ENCODE data around the gene KCNJ13. TPM values are rescaled to one million over a fixed set of nuclear protein-coding genes. Genes with fewer than 3 reads are reported as not detected.

The KCNJ13 gene
- total RNA-seq, 2 experiments from 2014 or later, result not detected

DNA sequence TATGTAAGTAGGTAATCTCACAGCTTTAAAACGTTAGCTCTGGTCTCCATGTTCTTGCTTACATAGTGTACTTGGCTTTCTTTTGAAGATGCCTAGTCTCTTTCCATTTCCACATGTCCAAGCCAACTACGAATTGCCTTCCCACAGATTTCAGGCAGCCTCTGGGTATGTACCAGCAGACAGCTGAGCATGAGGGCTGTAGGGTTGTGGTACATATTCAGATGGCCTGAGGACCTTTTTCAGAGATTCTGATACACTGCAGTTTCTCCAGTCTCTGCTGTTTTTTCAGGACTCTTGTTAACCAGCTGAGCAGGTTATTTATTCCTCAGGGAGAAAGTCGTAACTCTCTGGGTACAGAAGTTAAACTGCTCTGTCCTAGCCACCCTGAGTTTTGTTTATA is 3.1 kb upstream of the KCNJ13 start:
- H3K4me1 ChIP-seq (ENCODE audit: insufficient read depth, low read length, poor library complexity, severe bottlenecking), result no peaks in the 10 kb centered on the region
- no peak for DNase-seq (ENCODE audit: low spot score)
- no peak overlapping the region for H2AFZ ChIP-seq (ENCODE audit: low read length)
- intact Hi-C loops (cut with micrococcal nuclease; ENCODE audit: unreplicated experiment), result no loop called here
- H3K4me2 ChIP-seq (ENCODE audit: low read length), result no peak overlapping the region
- no peaks in the 10 kb centered on the region for H3K9me2 ChIP-seq (ENCODE audit: insufficient read depth, low read length)
- POLR2A ChIA-PET, result no interaction called here
- TF ChIP-seq EZH2phosphoT487 (IDR thresholded peaks at IDR 0.05; ENCODE audit: borderline replicate concordance, low read depth, low read length), result no peak
- TF ChIP-seq, protein P1, sequence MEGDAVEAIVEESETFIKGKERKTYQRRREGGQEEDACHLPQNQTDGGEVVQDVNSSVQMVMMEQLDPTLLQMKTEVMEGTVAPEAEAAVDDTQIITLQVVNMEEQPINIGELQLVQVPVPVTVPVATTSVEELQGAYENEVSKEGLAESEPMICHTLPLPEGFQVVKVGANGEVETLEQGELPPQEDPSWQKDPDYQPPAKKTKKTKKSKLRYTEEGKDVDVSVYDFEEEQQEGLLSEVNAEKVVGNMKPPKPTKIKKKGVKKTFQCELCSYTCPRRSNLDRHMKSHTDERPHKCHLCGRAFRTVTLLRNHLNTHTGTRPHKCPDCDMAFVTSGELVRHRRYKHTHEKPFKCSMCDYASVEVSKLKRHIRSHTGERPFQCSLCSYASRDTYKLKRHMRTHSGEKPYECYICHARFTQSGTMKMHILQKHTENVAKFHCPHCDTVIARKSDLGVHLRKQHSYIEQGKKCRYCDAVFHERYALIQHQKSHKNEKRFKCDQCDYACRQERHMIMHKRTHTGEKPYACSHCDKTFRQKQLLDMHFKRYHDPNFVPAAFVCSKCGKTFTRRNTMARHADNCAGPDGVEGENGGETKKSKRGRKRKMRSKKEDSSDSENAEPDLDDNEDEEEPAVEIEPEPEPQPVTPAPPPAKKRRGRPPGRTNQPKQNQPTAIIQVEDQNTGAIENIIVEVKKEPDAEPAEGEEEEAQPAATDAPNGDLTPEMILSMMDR (conservative IDR thresholded peaks at IDR 0.05; ENCODE audit: low read length), result no peak
- H3K27ac ChIP-seq (ENCODE audit: low read depth, low read length, poor library complexity, severe bottlenecking), result no peak overlapping the region
- H3K36me3 ChIP-seq (ENCODE audit: insufficient read depth, low read length), result peaks cover 15% of the 10 kb centered on the region
- H4K20me1 ChIP-seq (ENCODE audit: insufficient read depth, low read length), result no peaks in the 10 kb centered on the region
- H3K79me2 ChIP-seq (ENCODE audit: insufficient read depth, low read depth, low read length), result no peaks in the 10 kb centered on the region
- CTCF ChIA-PET (ENCODE audit: unreplicated experiment), result no interaction called here
- BruUV-seq (replicated peaks), result no TSS peak
- H3K4me3 ChIP-seq (ENCODE audit: low read depth, low read length, poor library complexity, severe bottlenecking), result no peak overlapping the region
- no peaks in the 10 kb centered on the region for H3K9me3 ChIP-seq (ENCODE audit: low read length)

DNA sequence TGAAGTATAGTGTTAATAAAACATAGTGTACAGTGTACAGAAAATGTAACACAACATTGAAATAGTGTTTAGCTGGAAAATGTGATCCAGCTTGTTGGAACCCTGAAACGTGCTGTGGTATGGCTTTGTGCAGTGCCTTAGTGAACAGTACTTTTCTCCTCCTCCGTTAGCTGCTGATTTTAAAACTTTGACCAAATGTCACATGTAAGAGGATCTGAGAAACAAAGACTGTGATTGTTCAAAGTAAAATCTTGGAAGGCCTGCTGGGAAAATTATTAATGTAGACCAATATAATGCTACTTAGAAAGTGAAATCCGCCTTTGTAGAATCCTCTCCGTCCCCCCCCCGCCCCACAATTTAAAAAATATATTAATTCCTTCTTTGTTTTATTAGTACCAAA is 911 bp upstream of the KCNJ13 start:
- Histone ChIP-seq H3K27ac (ENCODE audit: low read depth, low read length, poor library complexity, severe bottlenecking) (no peak overlapping the region), H3K4me1 (ENCODE audit: insufficient read depth, low read length, poor library complexity, severe bottlenecking) (peaks cover 11% of the 10 kb centered on the region), H3K9me3 (ENCODE audit: low read length) (no peaks in the 10 kb centered on the region), H3K4me2 (ENCODE audit: low read length) (no peak overlapping the region), H2AFZ (ENCODE audit: low read length) (no peak overlapping the region), H3K79me2 (ENCODE audit: insufficient read depth, low read depth, low read length) (0 out of 2 replicates have a peak, but pooled peaks cover 8% of the 10 kb centered on the region), H4K20me1 (ENCODE audit: insufficient read depth, low read length) (no peaks in the 10 kb centered on the region), H3K4me3 (ENCODE audit: low read depth, low read length, poor library complexity, severe bottlenecking) (no peak overlapping the region), H3K36me3 (ENCODE audit: insufficient read depth, low read length) (peaks cover 14% of the 10 kb centered on the region), H3K9me2 (ENCODE audit: insufficient read depth, low read length) (no peaks in the 10 kb centered on the region)
- BruUV-seq (replicated peaks), result no TSS peak
- intact Hi-C loops (cut with micrococcal nuclease; ENCODE audit: unreplicated experiment), result no loop called here
- ChIA-PET CTCF (ENCODE audit: unreplicated experiment) (no interaction called here), POLR2A (no interaction called here)
- no peak for TF ChIP-seq EZH2phosphoT487 (IDR thresholded peaks at IDR 0.05; ENCODE audit: borderline replicate concordance, low read depth, low read length)
- TF ChIP-seq, protein P1 (conservative IDR thresholded peaks at IDR 0.05; ENCODE audit: low read length), result no peak
- no peak for DNase-seq (ENCODE audit: low spot score)

DNA sequence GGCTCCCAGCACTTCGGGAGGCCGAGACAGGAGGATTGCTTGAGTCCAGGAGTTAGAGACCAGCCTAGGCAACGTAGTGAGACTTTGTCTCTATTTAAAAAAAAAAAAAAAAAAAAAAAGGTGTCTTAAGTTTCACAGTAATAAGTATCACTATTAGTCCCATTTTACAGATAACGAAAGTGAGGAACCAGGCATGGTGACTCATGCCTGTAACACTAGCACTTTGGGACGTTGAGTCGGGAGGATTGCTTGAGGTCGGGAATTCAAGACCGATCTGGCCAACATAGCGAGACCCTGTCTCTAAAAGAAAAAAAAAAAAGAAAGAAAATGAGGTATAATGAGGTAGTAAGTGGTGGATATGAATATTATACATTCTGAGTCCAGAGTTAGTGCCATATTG is 2.5 kb downstream of the KCNJ13 start:
- ChIA-PET CTCF (ENCODE audit: unreplicated experiment) (no interaction called here), POLR2A (interaction anchor here (0.7 to 1.3 kb wide), 6 partner anchors 9 to 286 kb away, joined by 3 to 6 read pairs (median 3); partner anchors contain the start of gene INPP5D)
- Histone ChIP-seq H3K9me3 (ENCODE audit: low read length) (no peaks in the 10 kb centered on the region), H2AFZ (ENCODE audit: low read length) (no peak overlapping the region), H4K20me1 (ENCODE audit: insufficient read depth, low read length) (no peaks in the 10 kb centered on the region), H3K79me2 (ENCODE audit: insufficient read depth, low read depth, low read length) (0 out of 2 replicates have a peak, but pooled peaks cover 8% of the 10 kb centered on the region), H3K4me3 (ENCODE audit: low read depth, low read length, poor library complexity, severe bottlenecking) (no peak overlapping the region), H3K9me2 (ENCODE audit: insufficient read depth, low read length) (no peaks in the 10 kb centered on the region), H3K4me2 (ENCODE audit: low read length) (no peak overlapping the region), H3K4me1 (ENCODE audit: insufficient read depth, low read length, poor library complexity, severe bottlenecking) (peaks cover 28% of the 10 kb centered on the region), H3K27ac (ENCODE audit: low read depth, low read length, poor library complexity, severe bottlenecking) (no peak overlapping the region), H3K36me3 (ENCODE audit: insufficient read depth, low read length) (peaks cover 29% of the 10 kb centered on the region)
- BruUV-seq (replicated peaks), result no TSS peak
- no peak for DNase-seq (ENCODE audit: low spot score)
- intact Hi-C loops (cut with micrococcal nuclease; ENCODE audit: unreplicated experiment), result loop anchor here (1.0 kb wide), 1 partner anchor 29 kb away; no protein-coding TSS in a partner anchor
- TF ChIP-seq, protein P1 (conservative IDR thresholded peaks at IDR 0.05; ENCODE audit: low read length), result no peak
- no peak for TF ChIP-seq EZH2phosphoT487 (IDR thresholded peaks at IDR 0.05; ENCODE audit: borderline replicate concordance, low read depth, low read length)
